DMS153 treated with DMSO at 0.1 percent for 48 hours (cell line): ENCODE data around the gene BABAM2.
"Not testable (repeated sequence)": the region's sequence is repeated elsewhere in the genome, so short reads cannot be mapped to it uniquely, and the experiment has no call there.

Experiments
- DNase-seq: peaks from one replicate; lab custom pipeline; 2025; ENCODE audit not compliant: unreplicated experiment; lab: John Stamatoyannopoulos, UW

The BABAM2 gene

GRCh38 chr2:28101123-28101522 lies 210.6 kb downstream of the BABAM2 start:
- DNase-seq, result no peak

- DNase-seq, result no peak
Observed at GRCh38 chr2:28101892-28102291, 211.4 kb downstream of the BABAM2 start.

- DNase-seq, result no peak
Observed at GRCh38 chr2:28102455-28102874, 211.9 kb downstream of the BABAM2 start.

DNA sequence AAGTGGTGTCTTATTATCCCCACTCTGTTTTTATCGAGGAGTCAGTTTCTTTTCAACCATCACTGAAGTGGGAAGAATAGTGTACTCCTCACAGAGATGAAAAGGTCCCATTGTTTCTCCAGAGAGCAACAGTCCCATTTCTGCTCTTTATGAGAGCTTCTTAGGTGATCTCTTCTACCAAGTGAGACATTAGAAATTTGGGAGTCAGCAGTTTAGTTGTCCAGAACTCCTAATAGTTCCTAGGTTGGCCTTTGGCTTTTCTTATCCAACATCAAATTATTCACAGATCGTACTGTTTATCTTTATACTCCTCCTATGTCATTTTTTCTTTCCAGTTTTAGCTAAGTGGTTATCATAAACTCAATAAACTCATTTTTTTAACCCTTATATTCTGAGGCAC lies 213.1 kb downstream of the BABAM2 start:
- no peak for DNase-seq

GRCh38 chr2:28108143-28108542 lies 217.6 kb downstream of the BABAM2 start:
- DNase-seq, result no peak

GRCh38 chr2:28113771-28114170 lies 223.2 kb downstream of the BABAM2 start:
- DNase-seq, result not testable (repeated sequence)

- DNase-seq, result no peak
Observed at GRCh38 chr2:28117104-28117596, 226.6 kb downstream of the BABAM2 start.

DNA sequence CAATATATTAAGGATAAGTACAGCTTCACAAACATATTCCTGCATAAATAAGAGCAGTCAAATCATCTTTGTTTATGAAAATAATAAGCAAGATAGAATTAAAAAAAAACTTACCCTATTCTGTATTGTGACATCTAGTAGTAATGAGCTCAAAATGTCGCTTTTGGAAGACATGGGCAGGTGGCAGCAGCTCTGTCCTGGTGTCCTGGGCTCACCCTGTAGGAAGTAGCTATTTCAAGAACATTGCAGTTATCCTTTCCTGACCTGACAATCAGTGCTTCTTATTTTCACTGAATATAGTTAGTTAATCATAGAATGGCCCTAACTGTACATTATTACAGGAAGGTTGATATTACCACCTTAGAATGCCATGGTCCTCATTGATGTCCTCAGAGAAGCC lies 229.1 kb downstream of the BABAM2 start:
- DNase-seq, result no peak

GRCh38 chr2:28128281-28128950 lies 237.9 kb downstream of the BABAM2 start:
- DNase-seq, result no peak

GRCh38 chr2:28129955-28130695 lies 239.6 kb downstream of the BABAM2 start:
- DNase-seq, result no peak

DNA sequence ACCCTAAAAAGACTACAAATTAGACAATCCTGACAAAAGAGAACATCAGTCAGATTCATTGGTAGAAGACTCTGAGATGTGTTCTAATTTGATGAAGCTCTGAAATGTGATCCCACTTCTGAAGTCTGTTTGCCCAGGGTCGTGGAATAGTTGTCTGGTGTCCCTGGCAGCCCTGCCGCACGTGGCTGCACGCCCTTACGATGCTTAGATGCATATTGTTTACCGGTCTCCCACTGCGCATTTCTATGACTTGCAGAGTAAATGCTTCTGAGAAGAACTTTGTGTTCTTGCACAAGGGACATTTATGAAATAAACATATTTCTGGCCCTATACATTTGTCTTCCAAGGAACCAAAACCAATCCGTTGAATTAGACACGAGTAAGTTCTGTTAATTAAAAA lies 243.2 kb downstream of the BABAM2 start:
- no peak for DNase-seq

DNA sequence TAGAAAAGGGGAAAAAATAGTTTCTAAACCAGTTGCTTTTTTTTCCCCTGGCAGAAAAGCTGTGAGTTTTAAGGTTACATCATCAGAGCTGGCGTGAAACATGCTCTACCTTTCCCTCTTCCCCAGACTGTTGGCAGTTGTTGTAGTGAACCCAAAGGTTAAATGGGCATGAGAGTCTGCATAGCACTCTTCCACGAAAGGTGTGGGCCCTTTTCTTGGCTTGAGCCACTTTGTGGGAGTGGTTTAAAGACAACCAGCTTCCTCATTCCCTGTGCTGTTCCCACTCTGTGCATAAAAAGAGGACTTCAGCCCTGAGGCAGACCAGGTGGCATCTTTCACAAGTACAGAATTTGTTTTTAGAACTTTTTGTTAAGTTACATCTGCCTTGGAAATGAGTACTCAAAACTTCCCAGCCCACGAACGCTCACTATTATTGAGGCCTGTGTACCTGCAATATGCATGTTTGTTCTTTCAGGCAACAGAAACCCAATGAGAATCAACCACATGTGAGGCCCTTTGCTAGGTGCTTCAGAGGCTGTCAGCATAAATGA lies 243.8 kb downstream of the BABAM2 start:
- DNase-seq, result no peak

DNA sequence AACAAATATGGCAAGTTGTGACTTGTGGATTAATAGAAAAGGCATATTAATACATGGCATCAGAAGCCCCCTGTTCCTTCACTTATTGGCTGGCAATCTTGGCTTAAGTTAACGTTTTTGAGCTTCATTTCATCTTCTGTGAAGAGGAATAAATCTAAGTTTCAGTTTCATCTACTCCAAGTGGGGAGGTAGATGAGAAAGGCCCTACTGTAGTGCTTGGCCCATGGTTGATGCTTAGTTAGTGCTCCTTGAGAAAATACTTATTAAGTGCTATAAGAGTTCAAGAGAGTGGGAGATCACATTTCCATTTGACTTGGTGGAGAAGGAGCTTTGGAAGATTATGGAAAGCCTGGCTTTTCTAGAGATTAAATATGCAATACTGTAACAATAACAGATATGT lies 244.3 kb downstream of the BABAM2 start:
- DNase-seq, result no peak

DNA sequence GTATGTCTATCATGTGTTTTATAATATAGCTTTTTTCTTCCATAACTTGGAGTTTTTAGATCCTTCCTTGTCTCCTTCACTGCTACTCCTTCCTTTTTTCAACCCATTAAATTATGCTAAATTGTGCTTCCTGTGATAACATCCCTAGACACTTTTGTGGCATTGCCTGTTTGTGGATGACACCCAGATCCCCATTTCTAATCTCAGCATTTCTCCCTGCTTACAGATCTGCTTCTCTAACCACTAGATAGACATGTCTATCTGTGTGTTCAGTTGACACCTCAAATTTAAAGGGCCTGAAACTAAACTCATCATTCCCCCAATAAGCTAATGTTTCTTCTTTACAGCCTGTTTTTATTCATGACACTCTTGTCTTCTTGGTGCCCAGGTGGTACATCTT lies 244.8 kb downstream of the BABAM2 start:
- DNase-seq, result no peak

DNA sequence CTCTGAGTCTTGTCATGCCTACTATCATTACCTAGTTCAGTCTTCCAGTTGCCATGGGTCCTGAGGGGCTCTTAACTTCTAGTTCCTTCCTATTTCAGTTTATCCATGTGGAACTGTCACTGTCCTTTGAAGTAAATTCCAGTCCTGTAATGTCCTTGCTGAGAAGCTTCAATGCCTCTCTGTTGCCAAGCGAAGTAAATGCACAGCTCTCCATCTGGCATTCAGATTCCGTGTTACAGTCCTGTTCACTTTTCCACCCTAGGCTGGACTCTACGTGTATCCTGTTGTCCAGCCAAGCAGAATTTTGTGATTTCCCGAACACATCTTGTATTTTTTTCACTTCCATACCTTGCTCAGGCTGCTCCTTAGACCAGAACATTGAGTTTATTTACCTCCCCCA lies 245.3 kb downstream of the BABAM2 start:
- DNase-seq, result no peak

DNA sequence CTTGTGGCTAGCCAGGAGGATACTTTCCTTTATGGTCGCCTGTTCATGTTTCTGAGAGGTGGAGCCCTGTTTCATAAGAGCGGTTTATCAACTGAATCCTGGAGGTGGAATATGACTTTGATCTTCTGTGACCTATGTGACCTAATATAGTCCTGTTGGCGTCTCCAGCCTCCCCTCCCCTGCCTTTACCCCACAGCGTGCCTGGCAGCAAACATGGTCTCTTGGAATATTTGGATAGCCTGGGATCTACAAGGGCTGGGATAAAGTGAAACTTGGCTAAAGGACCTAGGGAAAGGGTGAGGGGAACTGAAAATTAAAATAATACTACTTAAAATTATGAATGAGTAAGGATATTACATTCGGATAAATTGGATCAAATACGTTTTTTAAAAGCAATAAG lies 246.0 kb downstream of the BABAM2 start:
- no peak for DNase-seq

GRCh38 chr2:28137221-28137620 lies 246.7 kb downstream of the BABAM2 start:
- DNase-seq, result no peak

DNA sequence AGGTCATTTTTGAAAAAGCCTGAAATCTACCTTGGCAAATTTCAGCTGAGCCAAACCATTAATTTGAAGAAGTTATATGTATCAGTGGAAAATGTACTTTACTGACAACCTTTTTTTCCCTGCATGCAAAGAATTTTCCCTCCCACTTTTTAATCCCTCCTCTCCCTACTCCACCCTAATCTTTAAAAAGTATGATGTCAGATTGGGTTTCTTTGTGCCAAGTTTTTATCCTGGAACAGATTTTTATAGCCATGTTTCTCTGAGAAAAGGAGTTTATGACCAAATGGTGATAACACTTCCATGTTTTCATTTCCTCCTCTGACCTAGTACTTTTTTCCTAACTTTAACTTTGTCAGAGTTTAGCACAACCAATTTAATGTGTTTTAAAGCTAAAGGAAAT lies 251.9 kb downstream of the BABAM2 start:
- DNase-seq, result no peak

GRCh38 chr2:28148000-28148399 lies 257.5 kb downstream of the BABAM2 start:
- no peak for DNase-seq

- no peak for DNase-seq
Observed at GRCh38 chr2:28148566-28148965, 258.0 kb downstream of the BABAM2 start.

DNA sequence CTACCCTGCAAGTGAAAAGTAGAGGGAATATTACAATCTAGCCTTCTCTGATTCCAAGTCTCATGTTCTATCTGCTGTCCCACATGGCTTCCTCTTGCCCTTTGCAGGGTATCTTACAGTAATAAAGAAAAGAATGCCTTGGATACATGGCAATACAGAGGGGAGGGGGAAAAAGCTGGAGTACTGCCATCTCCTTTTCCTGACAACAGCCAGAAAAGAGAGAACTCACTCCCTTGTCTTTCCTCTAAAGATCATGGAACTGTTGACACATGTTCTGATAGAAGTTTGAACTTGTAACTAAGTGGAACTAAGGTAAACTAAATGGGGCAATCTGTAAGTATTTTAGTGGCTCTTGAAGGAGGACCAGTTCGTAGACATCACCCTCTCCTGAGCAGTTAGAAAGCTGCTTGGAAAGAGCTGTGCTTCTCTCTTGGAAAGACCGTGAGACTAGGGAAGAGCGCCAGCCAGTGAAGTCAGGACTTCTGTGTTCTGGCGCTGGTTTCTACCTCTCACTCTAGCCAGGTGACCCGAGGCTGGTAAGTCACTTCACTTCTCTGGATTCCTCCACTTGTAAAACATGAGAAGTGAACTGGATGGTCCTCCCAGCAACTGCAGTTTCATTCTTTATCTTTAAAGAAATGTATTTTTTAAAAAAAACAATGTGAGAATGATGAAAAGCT lies 259.8 kb downstream of the BABAM2 start:
- DNase-seq, result no peak

GRCh38 chr2:28150994-28151393 lies 260.5 kb downstream of the BABAM2 start:
- no peak for DNase-seq
